Progenitor cell of endocrine pancreas (in vitro differentiated cells): ENCODE measurements around the gene SH2B3. TPM values are rescaled to one million over a fixed set of nuclear protein-coding genes. Genes with fewer than 3 reads are reported as not detected.
A peak's percentile ranks its signal among the peaks of the same experiment; 100 is the strongest.
"Not testable (repeated sequence)": the region's sequence is repeated elsewhere in the genome, so short reads cannot be mapped to it uniquely, and the experiment has no call there.

Experiments
- DNase-seq: peaks from one replicate; pipeline ENCODE4 v3.0.0; 2021; ENCODE audit warnings: low spot score; ENCODE audit not compliant: unreplicated experiment
- H3K27ac Mint-ChIP-seq: 2 replicates; pipeline ENCODE4 v1.8.0; 2021; ENCODE audit warnings: mild to moderate bottlenecking, moderate library complexity, mixed read lengths
- H3K27me3 Mint-ChIP-seq: 2 replicates; pipeline ENCODE4 v1.8.0; 2021; ENCODE audit warnings: mixed read lengths
- H3K36me3 Mint-ChIP-seq: 2 replicates; pipeline ENCODE4 v1.8.0; 2022; ENCODE audit warnings: mixed read lengths; ENCODE audit not compliant: insufficient read depth
- H3K4me1 Mint-ChIP-seq: 2 replicates; pipeline ENCODE4 v1.8.0; 2021; ENCODE audit warnings: low read depth, mixed read lengths
- H3K4me3 Mint-ChIP-seq: 2 replicates; pipeline ENCODE4 v1.8.0; 2021; ENCODE audit warnings: low read depth, mild to moderate bottlenecking, moderate library complexity, mixed read lengths
- H3K9me3 Mint-ChIP-seq: 2 replicates; pipeline ENCODE4 v1.8.0; 2021; ENCODE audit warnings: low read depth, mixed read lengths
- total RNA-seq: library from RNA; stranded (reverse); gene quantifications from 2 replicates; pipeline ENCODE4 v1.2.1, GENCODE V29; 2021
- TF ChIP-seq, protein P1 (sequence below): fragments of 200-600 bp; sonication (generic); IDR thresholded peaks from one replicate; pipeline ENCODE4 v1.5.0; 2021; ENCODE audit warnings: antibody characterized with exemption, mild to moderate bottlenecking; ENCODE audit not compliant: unreplicated experiment

The SH2B3 gene
- total RNA-seq, 1 donor from 2014 or later, result 0.72 TPM

DNA sequence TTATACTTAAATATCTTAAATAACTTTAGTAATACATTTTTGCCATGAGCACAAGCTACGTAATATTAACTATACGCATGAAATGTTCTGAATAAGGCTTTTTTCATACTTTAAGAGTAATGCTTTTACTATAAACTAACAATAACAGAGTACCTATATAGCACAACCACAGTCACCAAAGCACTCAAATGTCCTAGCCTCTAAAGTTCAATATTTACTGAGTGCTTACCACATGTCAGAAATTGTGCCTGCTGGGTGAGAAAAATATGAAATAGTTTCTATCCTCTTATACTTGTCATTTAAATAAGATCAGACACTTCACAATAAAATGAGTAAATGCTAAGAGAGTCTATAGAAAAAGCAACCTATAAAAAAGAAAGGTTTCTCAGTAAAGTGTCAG lies 83.1 kb downstream of the SH2B3 start:
- Mint-ChIP-seq H3K4me1 (peaks cover 4% of the 10 kb centered on the region), H3K27me3 (no peaks in the 10 kb centered on the region), H3K4me3 (no peak overlapping the region), H3K9me3 (no peaks in the 10 kb centered on the region), H3K36me3 (peaks cover 18% of the 10 kb centered on the region), H3K27ac (peak overlapping the region; percentile 12)
- no peak for DNase-seq
- TF ChIP-seq, protein P1, sequence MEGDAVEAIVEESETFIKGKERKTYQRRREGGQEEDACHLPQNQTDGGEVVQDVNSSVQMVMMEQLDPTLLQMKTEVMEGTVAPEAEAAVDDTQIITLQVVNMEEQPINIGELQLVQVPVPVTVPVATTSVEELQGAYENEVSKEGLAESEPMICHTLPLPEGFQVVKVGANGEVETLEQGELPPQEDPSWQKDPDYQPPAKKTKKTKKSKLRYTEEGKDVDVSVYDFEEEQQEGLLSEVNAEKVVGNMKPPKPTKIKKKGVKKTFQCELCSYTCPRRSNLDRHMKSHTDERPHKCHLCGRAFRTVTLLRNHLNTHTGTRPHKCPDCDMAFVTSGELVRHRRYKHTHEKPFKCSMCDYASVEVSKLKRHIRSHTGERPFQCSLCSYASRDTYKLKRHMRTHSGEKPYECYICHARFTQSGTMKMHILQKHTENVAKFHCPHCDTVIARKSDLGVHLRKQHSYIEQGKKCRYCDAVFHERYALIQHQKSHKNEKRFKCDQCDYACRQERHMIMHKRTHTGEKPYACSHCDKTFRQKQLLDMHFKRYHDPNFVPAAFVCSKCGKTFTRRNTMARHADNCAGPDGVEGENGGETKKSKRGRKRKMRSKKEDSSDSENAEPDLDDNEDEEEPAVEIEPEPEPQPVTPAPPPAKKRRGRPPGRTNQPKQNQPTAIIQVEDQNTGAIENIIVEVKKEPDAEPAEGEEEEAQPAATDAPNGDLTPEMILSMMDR, result no peak

DNA sequence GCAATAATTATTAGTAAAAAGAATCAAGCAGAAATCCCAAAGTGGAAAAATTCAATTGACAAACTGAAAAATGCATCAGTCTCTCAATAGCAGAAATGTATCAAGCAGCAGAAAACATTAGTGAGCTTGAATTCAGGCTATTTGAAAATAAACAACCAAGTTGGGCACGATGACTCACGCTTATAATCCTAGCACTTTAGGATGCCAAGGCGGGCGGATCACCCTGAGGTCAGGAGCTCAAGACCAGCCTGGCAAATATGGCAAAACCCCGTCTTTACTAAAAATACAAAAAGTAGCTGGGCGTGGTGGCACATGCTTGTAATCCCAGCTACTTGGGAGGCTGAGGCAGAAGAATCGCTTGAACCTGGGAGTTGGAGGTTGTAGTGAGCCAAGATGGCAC lies 87.3 kb downstream of the SH2B3 start:
- H3K27ac Mint-ChIP-seq, H3K27me3 Mint-ChIP-seq, H3K4me3 Mint-ChIP-seq, H3K9me3 Mint-ChIP-seq, H3K4me1 Mint-ChIP-seq, DNase-seq: not testable (repeated sequence)
- peaks cover 35% of the 10 kb centered on the region for H3K36me3 Mint-ChIP-seq

DNA sequence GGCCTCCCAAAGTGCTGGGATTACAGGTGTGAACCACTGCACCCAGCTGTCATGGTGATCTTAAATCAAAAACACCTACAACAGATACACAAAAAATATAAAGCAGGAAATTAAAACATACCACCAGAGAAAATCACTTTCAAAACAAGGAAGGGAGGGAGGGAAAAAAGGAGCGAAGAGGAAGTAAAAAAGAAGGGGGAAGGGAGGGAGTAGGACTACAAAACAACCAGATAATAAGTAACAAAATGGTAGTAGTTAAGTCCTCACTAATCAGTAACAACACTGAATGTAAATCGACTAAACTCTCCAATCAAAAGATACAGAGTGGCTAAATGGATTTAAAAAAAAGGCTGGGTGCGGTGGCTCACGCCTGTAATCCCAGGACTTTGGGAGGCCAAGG lies 89.0 kb downstream of the SH2B3 start:
- no peak for DNase-seq
- Mint-ChIP-seq H3K4me3 (no peak overlapping the region), H3K36me3 (peaks cover 42% of the 10 kb centered on the region), H3K27ac (no peak overlapping the region), H3K4me1 (no peaks in the 10 kb centered on the region), H3K9me3 (peaks cover 6% of the 10 kb centered on the region), H3K27me3 (no peaks in the 10 kb centered on the region)
- TF ChIP-seq, protein P1, result no peak

Other genes with a start within 250 kb of the SH2B3 start
- gene PHETA1, start 36.8 kb upstream of the SH2B3 start, total RNA-seq, result 31.3 and 32.9 TPM in 2 replicates
- 81.7 and 86.6 TPM in 2 replicates for gene ATXN2, start 193.4 kb downstream of the SH2B3 start, total RNA-seq